GM21390 (cell line): Measurements from ENCODE around the gene KIF1A.

ENCODE experiments used
- ATAC-seq: cut with Tn5 transposase; IDR thresholded peaks from one replicate; pipeline ENCODE4 v1.9.1; 2021; ENCODE audit not compliant: unreplicated experiment

Gene KIF1A

GRCh38 chr2:240737512-240737911 is 82.5 kb downstream of the KIF1A start:
- no peak for ATAC-seq

- no peak for ATAC-seq
Measured at GRCh38 chr2:240736281-240737250, 83.5 kb downstream of the KIF1A start.

GRCh38 chr2:240735476-240735875 is 84.5 kb downstream of the KIF1A start:
- no peak for ATAC-seq

- ATAC-seq: no peak
Measured at GRCh38 chr2:240734756-240735155, 85.3 kb downstream of the KIF1A start.

- ATAC-seq: no peak
Measured at GRCh38 chr2:240733803-240734495, 86.1 kb downstream of the KIF1A start.

GRCh38 chr2:240732911-240733622 is 87.0 kb downstream of the KIF1A start:
- no peak for ATAC-seq

GRCh38 chr2:240732184-240732583 is 87.8 kb downstream of the KIF1A start:
- ATAC-seq: no peak

- ATAC-seq: no peak
Measured at GRCh38 chr2:240731178-240731545, 88.9 kb downstream of the KIF1A start.

- no peak for ATAC-seq
Measured at GRCh38 chr2:240730501-240731177, 89.4 kb downstream of the KIF1A start.

- ATAC-seq: no peak
Measured at GRCh38 chr2:240728827-240729226, 91.2 kb downstream of the KIF1A start.

- no peak for ATAC-seq
Measured at GRCh38 chr2:240728361-240728760, 91.7 kb downstream of the KIF1A start.

- ATAC-seq: no peak
Measured at GRCh38 chr2:240727913-240728312, 92.1 kb downstream of the KIF1A start.

- no peak for ATAC-seq
Measured at GRCh38 chr2:240727439-240727838, 92.6 kb downstream of the KIF1A start.

GRCh38 chr2:240726876-240727275 is 93.1 kb downstream of the KIF1A start:
- ATAC-seq: no peak

GRCh38 chr2:240725671-240726070 is 94.3 kb downstream of the KIF1A start:
- no peak for ATAC-seq

GRCh38 chr2:240725266-240725665 is 94.8 kb downstream of the KIF1A start:
- no peak for ATAC-seq

- no peak for ATAC-seq
Measured at GRCh38 chr2:240724431-240724830, 95.6 kb downstream of the KIF1A start.

GRCh38 chr2:240723851-240724250 is 96.2 kb downstream of the KIF1A start:
- no peak for ATAC-seq

- ATAC-seq: no peak
Measured at GRCh38 chr2:240722796-240723735, 97.0 kb downstream of the KIF1A start.

- ATAC-seq: no peak
Measured at GRCh38 chr2:240722376-240722775, 97.6 kb downstream of the KIF1A start.
